ENCODE data around the gene DLG2. TPM values are rescaled to one million over a fixed set of nuclear protein-coding genes. Genes with fewer than 3 reads are reported as not detected.

Gene DLG2
- total RNA-seq, 3 donors from 2014 or later (not counting 1 experiment from before 2014, with no cell fraction given): 1.7 to 2.9 (median 2.2) TPM

DNA sequence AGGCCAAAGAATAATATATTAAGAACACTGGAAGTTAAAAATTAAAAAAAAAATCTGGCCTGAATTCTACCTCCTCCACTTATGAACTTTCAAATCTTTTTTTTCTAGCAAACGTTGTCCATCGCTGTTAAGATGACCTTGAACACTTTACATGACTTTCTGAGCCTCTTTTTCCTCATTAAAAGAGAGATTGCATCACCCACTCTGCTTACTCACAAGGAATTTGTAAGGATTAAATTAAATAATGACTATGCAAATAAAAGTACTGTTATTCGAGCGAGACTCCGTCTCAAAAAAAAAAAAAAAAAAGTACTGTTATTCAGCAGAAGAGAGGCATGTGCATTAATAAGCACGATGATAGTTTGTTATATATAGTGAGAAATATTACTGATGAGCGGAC, 2055.8 kb downstream of the DLG2 start:
- DNase-seq (no peak), ATAC-seq (no peak)
- no peaks in the 10 kb centered on the region for H3K36me3 ChIP-seq (ENCODE audit: control insufficient read depth, insufficient read depth, low read length)
- no peaks in the 10 kb centered on the region for H3K36me3 Mint-ChIP-seq
- no peaks in the 10 kb centered on the region for H3K9me3 ChIP-seq (ENCODE audit: control insufficient read depth, insufficient read depth, low read length)
- TF ChIP-seq, protein P1, sequence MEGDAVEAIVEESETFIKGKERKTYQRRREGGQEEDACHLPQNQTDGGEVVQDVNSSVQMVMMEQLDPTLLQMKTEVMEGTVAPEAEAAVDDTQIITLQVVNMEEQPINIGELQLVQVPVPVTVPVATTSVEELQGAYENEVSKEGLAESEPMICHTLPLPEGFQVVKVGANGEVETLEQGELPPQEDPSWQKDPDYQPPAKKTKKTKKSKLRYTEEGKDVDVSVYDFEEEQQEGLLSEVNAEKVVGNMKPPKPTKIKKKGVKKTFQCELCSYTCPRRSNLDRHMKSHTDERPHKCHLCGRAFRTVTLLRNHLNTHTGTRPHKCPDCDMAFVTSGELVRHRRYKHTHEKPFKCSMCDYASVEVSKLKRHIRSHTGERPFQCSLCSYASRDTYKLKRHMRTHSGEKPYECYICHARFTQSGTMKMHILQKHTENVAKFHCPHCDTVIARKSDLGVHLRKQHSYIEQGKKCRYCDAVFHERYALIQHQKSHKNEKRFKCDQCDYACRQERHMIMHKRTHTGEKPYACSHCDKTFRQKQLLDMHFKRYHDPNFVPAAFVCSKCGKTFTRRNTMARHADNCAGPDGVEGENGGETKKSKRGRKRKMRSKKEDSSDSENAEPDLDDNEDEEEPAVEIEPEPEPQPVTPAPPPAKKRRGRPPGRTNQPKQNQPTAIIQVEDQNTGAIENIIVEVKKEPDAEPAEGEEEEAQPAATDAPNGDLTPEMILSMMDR (IDR thresholded peaks at IDR 0.05): no peak
- no peaks in the 10 kb centered on the region for H3K4me1 ChIP-seq (ENCODE audit: control insufficient read depth, insufficient read depth, low read length)
- peaks cover 0 to 3% of the 10 kb centered on the region in 2 donors for H3K27me3 Mint-ChIP-seq (ENCODE audit: low read depth in 2 of 2)
- H3K27ac Mint-ChIP-seq: no peak overlapping the region
- H3K27me3 ChIP-seq (ENCODE audit: control insufficient read depth, insufficient read depth, low read length): no peaks in the 10 kb centered on the region
- 87% methylated on average over 7 of the region's 7 CpGs for WGBS (ENCODE audit: insufficient coverage)
- H3K27ac ChIP-seq (ENCODE audit: low read length): no peak overlapping the region
- H3K4me1 Mint-ChIP-seq: no peaks in the 10 kb centered on the region
- no peak overlapping the region for H3K4me3 ChIP-seq (ENCODE audit: low read length)
- intact Hi-C loops (cut with micrococcal nuclease): no loop called here
- H3K4me3 Mint-ChIP-seq: no peak overlapping the region
- H3K9me3 Mint-ChIP-seq: peaks cover 6 to 8% of the 10 kb centered on the region in 2 donors

DNA sequence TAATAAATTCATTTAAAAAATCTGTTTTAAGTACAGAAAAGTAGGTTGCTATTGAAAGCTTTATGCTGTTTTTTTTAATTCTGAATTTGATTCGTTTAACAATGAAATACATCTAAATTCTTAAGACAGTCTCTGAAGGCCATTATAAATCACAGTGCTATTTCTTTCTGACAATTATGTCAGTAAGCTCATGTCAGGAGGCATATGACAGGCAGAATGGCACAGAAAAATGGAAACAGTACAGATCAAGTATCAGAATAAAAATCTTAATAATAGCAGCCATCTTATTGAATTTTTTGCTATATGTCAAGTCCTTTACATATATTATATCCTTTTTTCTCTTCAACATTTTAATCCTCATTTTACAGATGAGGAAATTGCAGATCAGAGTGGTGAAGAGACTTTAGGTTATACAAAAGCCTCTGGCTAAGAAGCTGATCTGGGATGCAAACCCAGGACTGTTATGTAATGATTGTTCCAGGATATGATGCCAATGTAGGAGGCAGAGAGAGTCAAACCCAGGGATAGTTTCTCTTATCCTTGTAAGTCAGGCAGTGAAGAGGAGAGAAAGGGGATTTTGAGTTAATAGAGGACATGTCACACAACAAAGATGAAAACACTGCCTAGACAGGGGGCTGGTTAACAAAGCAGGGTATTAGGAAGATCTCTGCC, 2057.9 kb downstream of the DLG2 start:
- peaks cover 0 to 3% of the 10 kb centered on the region in 2 donors for H3K27me3 Mint-ChIP-seq (ENCODE audit: low read depth in 2 of 2)
- Histone ChIP-seq H3K4me3 (ENCODE audit: low read length) (no peak overlapping the region), H3K36me3 (ENCODE audit: control insufficient read depth, insufficient read depth, low read length) (no peaks in the 10 kb centered on the region), H3K9me3 (ENCODE audit: control insufficient read depth, insufficient read depth, low read length) (no peaks in the 10 kb centered on the region), H3K27me3 (ENCODE audit: control insufficient read depth, insufficient read depth, low read length) (no peaks in the 10 kb centered on the region), H3K27ac (ENCODE audit: low read length) (no peak overlapping the region), H3K4me1 (ENCODE audit: control insufficient read depth, insufficient read depth, low read length) (no peaks in the 10 kb centered on the region)
- intact Hi-C loops (cut with micrococcal nuclease): no loop called here
- no peak overlapping the region for H3K4me3 Mint-ChIP-seq
- no peaks in the 10 kb centered on the region for H3K4me1 Mint-ChIP-seq
- H3K27ac Mint-ChIP-seq: no peak overlapping the region
- H3K9me3 Mint-ChIP-seq: peaks cover 6 to 8% of the 10 kb centered on the region in 2 donors
- TF ChIP-seq, protein P1 (IDR thresholded peaks at IDR 0.05): no peak
- DNase-seq (no peak), ATAC-seq (no peak)
- 86% methylated on average over 1 of the region's 1 CpG for WGBS (ENCODE audit: insufficient coverage)
- H3K36me3 Mint-ChIP-seq: no peaks in the 10 kb centered on the region

DNA sequence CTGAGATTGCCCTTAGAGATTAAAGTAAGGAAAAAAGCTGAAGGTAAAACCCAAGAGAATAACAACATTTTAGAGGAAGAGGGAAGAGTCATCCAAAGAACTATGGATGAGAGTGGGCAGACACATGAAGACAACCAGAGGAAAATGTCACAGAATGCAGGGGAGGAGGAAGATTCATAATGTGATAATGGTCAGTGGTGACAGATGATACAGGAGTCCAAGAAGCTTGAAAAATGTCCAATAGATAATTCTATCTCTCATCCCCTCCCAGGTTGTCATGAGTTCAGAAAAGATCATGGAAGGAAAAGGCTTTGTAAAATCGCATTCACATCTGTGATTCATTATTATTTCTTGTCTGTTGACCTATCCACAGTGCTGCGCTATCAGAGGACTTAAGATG, 2058.6 kb downstream of the DLG2 start:
- no peak for ATAC-seq
- WGBS (ENCODE audit: insufficient coverage): 100% methylated on average over 2 of the region's 2 CpGs
- no peak overlapping the region for H3K27ac Mint-ChIP-seq
- no peaks in the 10 kb centered on the region for H3K36me3 ChIP-seq (ENCODE audit: control insufficient read depth, insufficient read depth, low read length)
- H3K4me3 Mint-ChIP-seq: no peak overlapping the region
- DNase-seq: no peak
- peaks cover 0 to 3% of the 10 kb centered on the region in 2 donors for H3K27me3 Mint-ChIP-seq (ENCODE audit: low read depth in 2 of 2)
- H3K4me3 ChIP-seq (ENCODE audit: low read length): no peak overlapping the region
- H3K4me1 Mint-ChIP-seq: no peaks in the 10 kb centered on the region
- H3K27me3 ChIP-seq (ENCODE audit: control insufficient read depth, insufficient read depth, low read length): no peaks in the 10 kb centered on the region
- H3K36me3 Mint-ChIP-seq: no peaks in the 10 kb centered on the region
- TF ChIP-seq, protein P1 (IDR thresholded peaks at IDR 0.05): no peak
- peaks cover 6% of the 10 kb centered on the region in 2 donors for H3K9me3 Mint-ChIP-seq
- no peaks in the 10 kb centered on the region for H3K9me3 ChIP-seq (ENCODE audit: control insufficient read depth, insufficient read depth, low read length)
- H3K27ac ChIP-seq (ENCODE audit: low read length): no peak overlapping the region
- no peaks in the 10 kb centered on the region for H3K4me1 ChIP-seq (ENCODE audit: control insufficient read depth, insufficient read depth, low read length)
- intact Hi-C loops (cut with micrococcal nuclease): no loop called here

DNA sequence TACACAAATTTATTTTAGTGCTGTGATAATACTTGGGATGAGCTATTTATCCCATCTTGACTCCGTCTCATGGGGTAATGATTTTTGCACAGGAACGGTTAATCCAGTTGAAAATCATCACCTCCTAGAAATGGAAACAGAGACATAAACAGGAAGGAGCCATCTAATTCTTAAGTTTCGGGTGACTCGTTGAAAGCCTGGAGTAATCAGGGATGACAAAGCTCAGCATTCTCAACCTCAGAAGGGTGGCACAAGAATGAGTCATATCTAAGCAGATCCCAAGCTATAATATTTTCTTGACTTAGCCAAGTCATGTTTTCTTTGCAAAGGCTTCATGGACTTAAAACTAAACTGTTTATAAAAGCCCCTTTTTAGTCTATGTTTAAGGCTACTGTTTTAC, 2060.2 kb downstream of the DLG2 start:
- DNase-seq (no peak), ATAC-seq (no peak)
- Histone ChIP-seq H3K27me3 (ENCODE audit: control insufficient read depth, insufficient read depth, low read length) (no peaks in the 10 kb centered on the region), H3K4me1 (ENCODE audit: control insufficient read depth, insufficient read depth, low read length) (no peaks in the 10 kb centered on the region), H3K27ac (ENCODE audit: low read length) (no peak overlapping the region), H3K9me3 (ENCODE audit: control insufficient read depth, insufficient read depth, low read length) (no peaks in the 10 kb centered on the region), H3K4me3 (ENCODE audit: low read length) (no peak overlapping the region), H3K36me3 (ENCODE audit: control insufficient read depth, insufficient read depth, low read length) (no peaks in the 10 kb centered on the region)
- no peaks in the 10 kb centered on the region for H3K36me3 Mint-ChIP-seq
- TF ChIP-seq, protein P1 (IDR thresholded peaks at IDR 0.05): no peak
- H3K27ac Mint-ChIP-seq: no peak overlapping the region
- intact Hi-C loops (cut with micrococcal nuclease): no loop called here
- peaks cover 0 to 3% of the 10 kb centered on the region in 2 donors for H3K27me3 Mint-ChIP-seq (ENCODE audit: low read depth in 2 of 2)
- no peaks in the 10 kb centered on the region for H3K4me1 Mint-ChIP-seq
- H3K9me3 Mint-ChIP-seq: peaks cover 6% of the 10 kb centered on the region in 2 donors
- no peak overlapping the region for H3K4me3 Mint-ChIP-seq
- WGBS (ENCODE audit: insufficient coverage): 87% methylated on average over 4 of the region's 4 CpGs
